HepG2 (cell line): Measurements from ENCODE around the gene NAPB. TPM values are rescaled to one million over a fixed set of nuclear protein-coding genes. Genes with fewer than 3 reads are reported as not detected.

Experiments used
- EHMT2 ChIP-seq: fragments of 200-600 bp; sonication (generic); IDR thresholded peaks from 2 replicates; pipeline ENCODE4 v1.7.0; 2017; ENCODE audit warnings: antibody characterized with exemption, low read depth, low read length, borderline replicate concordance
- ETS1 ChIP-seq: sonication (generic); formaldehyde crosslinking; IDR thresholded peaks from 2 replicates; pipeline ENCODE4 v1.4.0; 2020; ENCODE audit warnings: missing genetic modification reagents
- GTF2F1 ChIP-seq: fragments of 150-350 bp; IDR thresholded peaks from 2 replicates; pipeline ENCODE4 v1.6.1; 2014; ENCODE audit warnings: low read length
- HDAC2 ChIP-seq: sonication (generic); formaldehyde crosslinking; IDR thresholded peaks from 2 replicates; pipeline ENCODE4 v1.4.0; 2020; ENCODE audit warnings: missing genetic modification reagents
- NR0B2 ChIP-seq: sonication (generic); formaldehyde crosslinking; IDR thresholded peaks from 2 replicates; pipeline ENCODE4 v1.4.0; 2020; ENCODE audit warnings: mild to moderate bottlenecking, missing genetic modification reagents
- PCBP1 ChIP-seq: fragments of 200-400 bp; formaldehyde crosslinking; IDR thresholded peaks from 2 replicates; pipeline ENCODE4 v1.6.1; 2017; ENCODE audit warnings: mild to moderate bottlenecking, low read depth, low read length, borderline replicate concordance
- POGZ ChIP-seq: sonication (generic); formaldehyde crosslinking; IDR thresholded peaks from 2 replicates; pipeline ENCODE4 v1.4.0; 2020; ENCODE audit warnings: mild to moderate bottlenecking, missing genetic modification reagents
- SMAD9 ChIP-seq: sonication (generic); formaldehyde crosslinking; IDR thresholded peaks from 2 replicates; pipeline ENCODE4 v1.5.1; 2020; ENCODE audit warnings: mild to moderate bottlenecking, missing genetic modification reagents
- SRSF4 ChIP-seq: fragments of 200-400 bp; formaldehyde crosslinking; IDR thresholded peaks from one replicate; pipeline ENCODE4 v1.6.1; 2018; ENCODE audit warnings: mild to moderate bottlenecking, low read depth, low read length, moderate library complexity; ENCODE audit not compliant: poor library complexity, severe bottlenecking
- SYNCRIP ChIP-seq: fragments of 200-400 bp; formaldehyde crosslinking; IDR thresholded peaks from 2 replicates; pipeline ENCODE4 v1.6.1; 2018; ENCODE audit warnings: mild to moderate bottlenecking, low read depth, low read length; ENCODE audit not compliant: insufficient read depth
- TFDP1 ChIP-seq: IDR thresholded peaks from 2 replicates; pipeline ENCODE4 v1.6.1; 2016; ENCODE audit warnings: missing compliant biosample characterization, missing genetic modification reagents, borderline replicate concordance
- ZNF766 ChIP-seq: sonication (generic); formaldehyde crosslinking; IDR thresholded peaks from 2 replicates; pipeline ENCODE4 v1.5.0; 2020; ENCODE audit warnings: missing genetic modification reagents, borderline replicate concordance
- polyA plus RNA-seq, 8 experiments: library from polyadenylated mRNA; depleted of rRNA in 3 of 8; stranded (reverse) in 7 of 8; unstranded in 1 of 8; fragments of >200 nt; fragmentation: Illumina TruSeq in 4 of 8; extraction: Trizol in 4 of 8; gene quantifications; 2 replicates each; pipeline versions ENCODE4 v1.2.1 to v1.2.3, GENCODE V29; 2011 to 2016; ENCODE audit warnings: low read depth in 4 of 8, missing spikeins in 1 of 8, mixed read lengths in 1 of 8; ENCODE audit not compliant: insufficient read depth in 1 of 8
- total RNA-seq, 5 experiments: library from RNA; depleted of rRNA; stranded (reverse); fragments of >200 nt; fragmentation: Illumina TruSeq; extraction: Trizol; gene quantifications; 2 replicates each; pipeline ENCODE4 v1.2.3, GENCODE V29; 2016; ENCODE audit warnings: low read depth in 1 of 5
- TF ChIP-seq, protein P1 (sequence below): IDR thresholded peaks from 2 replicates; pipeline ENCODE4 v1.6.1; 2016; ENCODE audit warnings: missing biosample characterization, missing genetic modification reagents, low read depth
- TF ChIP-seq, protein P2 (sequence below): sonication (generic); formaldehyde crosslinking; IDR thresholded peaks from 2 replicates; pipeline ENCODE4 v1.5.0; 2020; ENCODE audit warnings: missing genetic modification reagents
- TF ChIP-seq, protein P3 (sequence below), 2 experiments: IDR thresholded peaks; 2 replicates each; pipeline ENCODE4 v1.6.1; 2011 to 2012; ENCODE audit warnings: low read length in 2 of 2, borderline replicate concordance in 1 of 2, low read depth in 1 of 2, mild to moderate bottlenecking in 1 of 2, moderate library complexity in 1 of 2
- TF ChIP-seq, protein P4 (sequence below): sonication (generic); formaldehyde crosslinking; IDR thresholded peaks from 2 replicates; pipeline ENCODE4 v1.4.0; 2020; ENCODE audit warnings: missing genetic modification reagents

The NAPB gene
- total and polyA plus RNA-seq, 2 of the 13 experiments (the other 11 are each of a cell fraction or from before 2014, with no cell fraction given) = 15.2 to 16.1 TPM

DNA sequence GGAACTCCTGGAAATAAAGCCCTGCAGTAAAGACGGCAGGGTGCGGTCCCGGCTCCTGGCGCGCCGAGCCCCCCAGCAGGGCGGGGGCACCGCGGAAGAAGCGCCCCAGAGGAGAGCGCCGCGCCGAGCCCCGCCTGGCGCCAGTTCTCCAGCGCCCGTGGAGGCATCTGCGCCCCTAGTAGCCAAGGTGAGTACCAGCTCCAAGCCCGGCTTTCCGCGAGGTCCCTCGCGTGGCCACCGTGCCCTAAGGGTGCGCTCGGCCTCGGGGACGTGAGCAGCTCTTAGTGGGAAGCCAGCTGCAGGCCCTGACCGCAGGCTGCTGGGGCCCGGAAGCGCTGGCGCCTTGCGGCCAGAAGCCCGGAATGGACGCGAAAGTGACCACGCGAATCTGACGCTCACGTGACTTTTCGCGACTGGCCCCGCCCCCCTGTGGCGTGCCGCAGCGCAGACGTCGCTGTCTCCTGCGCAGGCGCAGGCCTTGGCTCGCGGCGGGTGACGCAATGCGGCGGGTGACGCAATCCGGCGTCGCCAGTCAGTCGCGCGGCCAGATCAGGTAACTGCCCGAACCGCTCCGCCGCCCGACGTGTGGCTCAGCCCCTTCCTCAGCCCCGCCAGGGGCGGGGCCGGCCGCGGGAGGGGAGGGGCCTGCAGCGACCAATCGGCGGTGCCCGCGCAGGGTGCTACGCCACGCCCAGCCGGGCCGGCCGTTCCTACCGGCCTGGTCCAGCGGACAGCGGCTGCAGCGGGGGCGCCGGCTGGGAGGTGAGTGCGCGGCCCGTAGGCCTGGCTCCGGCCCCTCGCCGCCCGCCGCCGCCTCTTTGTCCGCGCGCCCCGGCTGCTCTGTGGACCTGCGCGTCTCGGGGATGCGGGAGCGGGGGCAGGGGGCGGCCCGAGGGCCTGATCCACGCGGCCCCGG, 59.6 kb downstream of the NAPB start, which contains the start of gene GZF1 (continued):
- TF ChIP-seq, protein P1, sequence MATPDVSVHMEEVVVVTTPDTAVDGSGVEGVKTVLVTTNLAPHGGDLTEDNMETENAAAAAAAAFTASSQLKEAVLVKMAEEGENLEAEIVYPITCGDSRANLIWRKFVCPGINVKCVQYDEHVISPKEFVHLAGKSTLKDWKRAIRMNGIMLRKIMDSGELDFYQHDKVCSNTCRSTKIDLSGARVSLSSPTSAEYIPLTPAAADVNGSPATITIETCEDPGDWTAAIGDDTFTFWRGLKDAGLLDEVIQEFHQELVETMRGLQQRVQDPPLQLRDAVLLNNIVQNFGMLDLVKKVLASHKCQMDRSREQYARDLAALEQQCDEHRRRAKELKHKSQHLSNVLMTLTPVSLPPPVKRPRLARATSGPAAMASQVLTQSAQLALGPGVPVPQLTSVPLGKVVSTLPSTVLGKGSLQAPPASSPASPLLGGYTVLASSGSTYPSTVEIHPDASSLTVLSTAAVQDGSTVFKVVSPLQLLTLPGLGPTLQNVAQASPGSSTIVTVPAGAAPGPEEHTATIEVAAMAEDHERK (CRISPR knock-in tag) = peak; percentile 93
- peak; percentile 75; the same call in 1 of the 2 replicates for TF ChIP-seq TFDP1
- TF ChIP-seq SRSF4 = no peak
- peak; percentile 51; the same call in 1 of the 2 replicates for TF ChIP-seq ZNF766 (CRISPR knock-in tag)
- peak; percentile 95 for TF ChIP-seq ETS1 (CRISPR knock-in tag)
- TF ChIP-seq POGZ (CRISPR knock-in tag) = peak; percentile 99
- TF ChIP-seq SMAD9 (CRISPR knock-in tag) = peak; percentile 93; the same call in 1 of the 2 replicates
- peak; percentile 91 for TF ChIP-seq NR0B2 (CRISPR knock-in tag)
- peak; percentile 96 for TF ChIP-seq HDAC2 (CRISPR knock-in tag)
- TF ChIP-seq, protein P2, sequence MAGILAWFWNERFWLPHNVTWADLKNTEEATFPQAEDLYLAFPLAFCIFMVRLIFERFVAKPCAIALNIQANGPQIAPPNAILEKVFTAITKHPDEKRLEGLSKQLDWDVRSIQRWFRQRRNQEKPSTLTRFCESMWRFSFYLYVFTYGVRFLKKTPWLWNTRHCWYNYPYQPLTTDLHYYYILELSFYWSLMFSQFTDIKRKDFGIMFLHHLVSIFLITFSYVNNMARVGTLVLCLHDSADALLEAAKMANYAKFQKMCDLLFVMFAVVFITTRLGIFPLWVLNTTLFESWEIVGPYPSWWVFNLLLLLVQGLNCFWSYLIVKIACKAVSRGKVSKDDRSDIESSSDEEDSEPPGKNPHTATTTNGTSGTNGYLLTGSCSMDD (CRISPR knock-in tag) = peak; percentile 77; the same call in 1 of the 2 replicates
- peak; percentile 86; the same call in 1 of the 2 replicates for TF ChIP-seq PCBP1
- TF ChIP-seq GTF2F1 = peak; percentile 93
- no peak for TF ChIP-seq SYNCRIP
- TF ChIP-seq, protein P3, sequence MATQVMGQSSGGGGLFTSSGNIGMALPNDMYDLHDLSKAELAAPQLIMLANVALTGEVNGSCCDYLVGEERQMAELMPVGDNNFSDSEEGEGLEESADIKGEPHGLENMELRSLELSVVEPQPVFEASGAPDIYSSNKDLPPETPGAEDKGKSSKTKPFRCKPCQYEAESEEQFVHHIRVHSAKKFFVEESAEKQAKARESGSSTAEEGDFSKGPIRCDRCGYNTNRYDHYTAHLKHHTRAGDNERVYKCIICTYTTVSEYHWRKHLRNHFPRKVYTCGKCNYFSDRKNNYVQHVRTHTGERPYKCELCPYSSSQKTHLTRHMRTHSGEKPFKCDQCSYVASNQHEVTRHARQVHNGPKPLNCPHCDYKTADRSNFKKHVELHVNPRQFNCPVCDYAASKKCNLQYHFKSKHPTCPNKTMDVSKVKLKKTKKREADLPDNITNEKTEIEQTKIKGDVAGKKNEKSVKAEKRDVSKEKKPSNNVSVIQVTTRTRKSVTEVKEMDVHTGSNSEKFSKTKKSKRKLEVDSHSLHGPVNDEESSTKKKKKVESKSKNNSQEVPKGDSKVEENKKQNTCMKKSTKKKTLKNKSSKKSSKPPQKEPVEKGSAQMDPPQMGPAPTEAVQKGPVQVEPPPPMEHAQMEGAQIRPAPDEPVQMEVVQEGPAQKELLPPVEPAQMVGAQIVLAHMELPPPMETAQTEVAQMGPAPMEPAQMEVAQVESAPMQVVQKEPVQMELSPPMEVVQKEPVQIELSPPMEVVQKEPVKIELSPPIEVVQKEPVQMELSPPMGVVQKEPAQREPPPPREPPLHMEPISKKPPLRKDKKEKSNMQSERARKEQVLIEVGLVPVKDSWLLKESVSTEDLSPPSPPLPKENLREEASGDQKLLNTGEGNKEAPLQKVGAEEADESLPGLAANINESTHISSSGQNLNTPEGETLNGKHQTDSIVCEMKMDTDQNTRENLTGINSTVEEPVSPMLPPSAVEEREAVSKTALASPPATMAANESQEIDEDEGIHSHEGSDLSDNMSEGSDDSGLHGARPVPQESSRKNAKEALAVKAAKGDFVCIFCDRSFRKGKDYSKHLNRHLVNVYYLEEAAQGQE (IDR thresholded peaks at IDR 0.05; ENCODE audit: borderline replicate concordance in 1 of 2, low read depth in 1 of 2, low read length in 2 of 2) = peak in 1 of 2 experiments; percentile 55; a peak in 1 of 4 replicates
- TF ChIP-seq, protein P4, sequence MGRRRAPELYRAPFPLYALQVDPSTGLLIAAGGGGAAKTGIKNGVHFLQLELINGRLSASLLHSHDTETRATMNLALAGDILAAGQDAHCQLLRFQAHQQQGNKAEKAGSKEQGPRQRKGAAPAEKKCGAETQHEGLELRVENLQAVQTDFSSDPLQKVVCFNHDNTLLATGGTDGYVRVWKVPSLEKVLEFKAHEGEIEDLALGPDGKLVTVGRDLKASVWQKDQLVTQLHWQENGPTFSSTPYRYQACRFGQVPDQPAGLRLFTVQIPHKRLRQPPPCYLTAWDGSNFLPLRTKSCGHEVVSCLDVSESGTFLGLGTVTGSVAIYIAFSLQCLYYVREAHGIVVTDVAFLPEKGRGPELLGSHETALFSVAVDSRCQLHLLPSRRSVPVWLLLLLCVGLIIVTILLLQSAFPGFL = 0 out of 2 replicates have a peak, but pooled peaks have one; percentile 44
- no peak for TF ChIP-seq EHMT2
